A673 (cell line): ENCODE data around the gene GRM5. TPM values are rescaled to one million over a fixed set of nuclear protein-coding genes. Genes with fewer than 3 reads are reported as not detected.

Experiments used
- BruUV-seq: library from RNA; stranded (reverse); fragments of 400-500 nt; replicated peaks from 2 replicates; lab custom pipeline; 2021; lab: Mats Ljungman, UMichigan
- CTCF ChIA-PET: fragments of 300-600 bp; sonication (Branson Sonifier 250); formaldehyde crosslinking; loops from one replicate; lab custom pipeline; 2022; ENCODE audit warnings: antibody characterized with exemption; lab: Charles Lee
- POLR2A ChIA-PET: fragments of 300-600 bp; sonication (Branson Sonifier 250); formaldehyde crosslinking; loops from one replicate; lab custom pipeline; 2022; ENCODE audit warnings: antibody characterized with exemption; ENCODE audit not compliant: low non-redundant PET; lab: Charles Lee
- DNase-seq: peaks from one replicate; pipeline ENCODE4 v3.0.0-alpha.2; 2015; ENCODE audit warnings: low spot score
- H3K27ac ChIP-seq: fragments of 200-600 bp; sonication (generic); 2 replicates; pipeline ENCODE4 v1.5.1; 2016; ENCODE audit warnings: mixed run types, low read depth, mild to moderate bottlenecking, mixed read lengths, antibody characterized with exemption, low read length; ENCODE audit not compliant: poor library complexity, severe bottlenecking
- H3K27me3 ChIP-seq: fragments of 200-600 bp; sonication (generic); replicated peaks from 2 replicates; pipeline ENCODE4 v1.6.1; 2017; ENCODE audit warnings: mixed run types, low read depth, mild to moderate bottlenecking, mixed read lengths, antibody characterized with exemption, low read length; ENCODE audit not compliant: insufficient read depth, poor library complexity
- H3K36me3 ChIP-seq: fragments of 200-600 bp; sonication (generic); 2 replicates; pipeline ENCODE4 v1.6.1; 2016; ENCODE audit warnings: mixed run types, mild to moderate bottlenecking, mixed read lengths, antibody characterized with exemption, low read length; ENCODE audit not compliant: insufficient read depth, poor library complexity, severe bottlenecking
- H3K4me1 ChIP-seq: fragments of 200-600 bp; sonication (generic); 2 replicates; pipeline ENCODE4 v1.6.1; 2017; ENCODE audit warnings: mixed run types, mild to moderate bottlenecking, mixed read lengths, antibody characterized with exemption, low read length; ENCODE audit not compliant: insufficient read depth, poor library complexity, severe bottlenecking
- H3K4me3 ChIP-seq: fragments of 200-600 bp; sonication (generic); 2 replicates; pipeline ENCODE4 v1.5.1; 2016; ENCODE audit warnings: low read depth, mixed run types, mild to moderate bottlenecking, mixed read lengths, low read length; ENCODE audit not compliant: poor library complexity, severe bottlenecking
- H3K9me3 ChIP-seq: fragments of 200-600 bp; sonication (generic); 2 replicates; pipeline ENCODE4 v1.6.1; 2016; ENCODE audit warnings: mixed run types, low read depth, mild to moderate bottlenecking, mixed read lengths, antibody characterized with exemption, low read length; ENCODE audit not compliant: poor library complexity, severe bottlenecking
- CTCF ChIP-seq: fragments of 300-800, 200-600 bp; sonication (generic); conservative IDR thresholded peaks from 2 replicates; pipeline ENCODE4 v1.5.1; 2017; ENCODE audit warnings: low read depth, mild to moderate bottlenecking, antibody characterized with exemption, low read length, moderate library complexity, mixed read lengths
- EZH2 ChIP-seq: fragments of 200-600 bp; sonication (generic); IDR thresholded peaks from 2 replicates; pipeline ENCODE4 v1.6.1; 2017; ENCODE audit warnings: borderline replicate concordance, low read depth, mild to moderate bottlenecking, mixed read lengths, antibody characterized with exemption, low read length; ENCODE audit not compliant: poor library complexity, severe bottlenecking
- intact Hi-C: fragments of 100-400 bp; cut with micrococcal nuclease; formaldehyde crosslinking; loops from one replicate; pipeline ENCODE4 v1.10.0; 2022; ENCODE audit not compliant: unreplicated experiment
- total RNA-seq: library from RNA; stranded (reverse); gene quantifications from 2 replicates; pipeline ENCODE4 v1.2.3, GENCODE V29; 2021

GRM5 gene
- total RNA-seq, 1 experiment from 2014 or later, result not detected

GRCh38 chr11:88594274-88594950 is 471.4 kb downstream of the GRM5 start:
- no peaks in the 10 kb centered on the region for H3K36me3 ChIP-seq
- no peak for DNase-seq
- no peak overlapping the region for H3K27ac ChIP-seq
- ChIA-PET POLR2A (no interaction called here), CTCF (no interaction called here)
- intact Hi-C loops, result no loop called here
- H3K27me3 ChIP-seq, result peaks cover 21% of the 10 kb centered on the region
- no peaks in the 10 kb centered on the region for H3K9me3 ChIP-seq
- no TSS peak for BruUV-seq
- TF ChIP-seq EZH2 (no peak), CTCF (no peak)
- no peaks in the 10 kb centered on the region for H3K4me1 ChIP-seq
- no peak overlapping the region for H3K4me3 ChIP-seq

GRCh38 chr11:88590361-88590760 is 475.4 kb downstream of the GRM5 start:
- CTCF ChIA-PET, result no interaction called here
- intact Hi-C loops, result no loop called here

GRCh38 chr11:88583251-88583650 is 482.5 kb downstream of the GRM5 start:
- Histone ChIP-seq H3K4me3 (no peak overlapping the region), H3K9me3 (no peaks in the 10 kb centered on the region), H3K4me1 (no peaks in the 10 kb centered on the region), H3K36me3 (no peaks in the 10 kb centered on the region), H3K27ac (no peak overlapping the region), H3K27me3 (peaks cover 65% of the 10 kb centered on the region)
- POLR2A ChIA-PET, result no interaction called here
- no TSS peak for BruUV-seq
- CTCF ChIA-PET, result no interaction called here
- no peak for TF ChIP-seq EZH2
- no peak for TF ChIP-seq CTCF
- DNase-seq, result no peak
- intact Hi-C loops, result no loop called here

More at GRCh38 chr11:88590361-88590760, 475.4 kb downstream of the GRM5 start:
- Histone ChIP-seq H3K9me3 (no peaks in the 10 kb centered on the region), H3K27me3 (peaks cover 51% of the 10 kb centered on the region), H3K4me3 (no peak overlapping the region), H3K27ac (no peak overlapping the region), H3K4me1 (no peaks in the 10 kb centered on the region), H3K36me3 (no peaks in the 10 kb centered on the region)
- no TSS peak for BruUV-seq
- no peak for DNase-seq
- TF ChIP-seq EZH2, result no peak
- TF ChIP-seq CTCF, result no peak
- POLR2A ChIA-PET, result interaction anchor here (0.5 kb wide), 1 partner anchor 537 kb away, joined by 4 read pairs; no protein-coding TSS in a partner anchor
